IMR-90 (cell line): ENCODE data around the gene SPEF2. TPM values are rescaled to one million over a fixed set of nuclear protein-coding genes. Genes with fewer than 3 reads are reported as not detected.
A peak's percentile ranks its signal among the peaks of the same experiment; 100 is the strongest.

ENCODE experiments used
- ATAC-seq: fragments of 200-7000 bp; cut with Tn5 transposase; 2 replicates; pipeline ENCODE4 v1.9.1; 2020; ENCODE audit warnings: low read depth, mild to moderate bottlenecking, moderate library complexity
- BruUV-seq: library from RNA; stranded (reverse); fragments of 400-500 nt; replicated peaks from 2 replicates; lab custom pipeline; 2021; lab: Mats Ljungman, UMichigan
- CTCF ChIA-PET: fragments of 300-600 bp; formaldehyde crosslinking; extraction: SDS; loops from one replicate; lab custom pipeline; 2021; ENCODE audit warnings: antibody characterized with exemption; lab: Yijun Ruan, JAX
- POLR2A ChIA-PET: fragments of 300-600 bp; sonication (Branson Sonifier 250); formaldehyde crosslinking; loops from one replicate; lab custom pipeline; 2022; ENCODE audit warnings: antibody characterized with exemption; ENCODE audit not compliant: unreplicated experiment; lab: Charles Lee
- DNase-seq: peaks from one replicate; pipeline ENCODE4 v3.0.0; 2013
- H2AFZ ChIP-seq: replicated peaks from 2 replicates; pipeline ENCODE3; 2013; ENCODE audit warnings: low read length, mild to moderate bottlenecking; ENCODE audit not compliant: poor library complexity
- H2AK5ac ChIP-seq: 2 replicates; pipeline ENCODE4 v1.6.1; 2013; ENCODE audit warnings: low read depth, low read length, inconsistent platforms
- H2AK9ac ChIP-seq: replicated peaks from 2 replicates; pipeline ENCODE3; 2013; ENCODE audit warnings: mild to moderate bottlenecking, low read depth, low read length, moderate library complexity; ENCODE audit not compliant: poor library complexity
- H2BK120ac ChIP-seq: 2 replicates; pipeline ENCODE4 v1.6.1; 2013; ENCODE audit warnings: low read depth, low read length, inconsistent platforms
- H2BK15ac ChIP-seq: 3 replicates; pipeline ENCODE4 v1.6.1; 2013; ENCODE audit warnings: low read depth, low read length, inconsistent platforms
- H2BK20ac ChIP-seq: 2 replicates; pipeline ENCODE4 v1.6.1; 2013; ENCODE audit warnings: low read depth, mild to moderate bottlenecking, inconsistent platforms, low read length, moderate library complexity
- H2BK5ac ChIP-seq: 2 replicates; pipeline ENCODE4 v1.6.1; 2013; ENCODE audit warnings: mild to moderate bottlenecking, low read depth, low read length, inconsistent platforms; ENCODE audit not compliant: poor library complexity, severe bottlenecking
- H3K14ac ChIP-seq: replicated peaks from 2 replicates; pipeline ENCODE4 v1.6.1; 2013; ENCODE audit warnings: low read depth, low read length, inconsistent platforms
- H3K18ac ChIP-seq: 2 replicates; pipeline ENCODE4 v1.6.1; 2013; ENCODE audit warnings: low read depth, low read length, control low read depth
- H3K23ac ChIP-seq: 2 replicates; pipeline ENCODE4 v1.6.1; 2013; ENCODE audit warnings: low read depth, low read length, inconsistent platforms
- H3K27ac ChIP-seq: 2 replicates; pipeline ENCODE4 v1.5.1; 2013; ENCODE audit warnings: mild to moderate bottlenecking, control low read depth, low read length; ENCODE audit not compliant: insufficient read depth
- H3K27me3 ChIP-seq: 2 replicates; pipeline ENCODE4 v1.6.1; 2013; ENCODE audit warnings: low read length; ENCODE audit not compliant: control insufficient read depth, insufficient read depth
- H3K36me3 ChIP-seq: 2 replicates; pipeline ENCODE4 v1.6.1; 2013; ENCODE audit warnings: low read length, mixed read lengths; ENCODE audit not compliant: control insufficient read depth, insufficient read depth
- H3K4ac ChIP-seq: 2 replicates; pipeline ENCODE4 v1.6.1; 2013; ENCODE audit warnings: low read depth, low read length, inconsistent platforms
- H3K4me1 ChIP-seq: 2 replicates; pipeline ENCODE4 v1.6.1; 2013; ENCODE audit warnings: low read length, mixed read lengths; ENCODE audit not compliant: control insufficient read depth, insufficient read depth
- H3K4me2 ChIP-seq: 2 replicates; pipeline ENCODE4 v1.6.1; 2013; ENCODE audit warnings: low read depth, mild to moderate bottlenecking, control low read depth, low read length, moderate library complexity
- H3K4me3 ChIP-seq: 2 replicates; pipeline ENCODE4 v1.5.1; 2013; ENCODE audit warnings: low read depth, mild to moderate bottlenecking, control low read depth, low read length, moderate library complexity; ENCODE audit not compliant: insufficient read depth
- H3K56ac ChIP-seq: 2 replicates; pipeline ENCODE4 v1.6.1; 2013; ENCODE audit warnings: low read length, inconsistent platforms; ENCODE audit not compliant: insufficient read depth; ENCODE audit errors: extremely low read depth
- H3K79me1 ChIP-seq, 2 experiments: 2 replicates each; pipeline ENCODE4 v1.6.1; 2013; ENCODE audit warnings: low read length in 2 of 2, inconsistent platforms in 1 of 2, low read depth in 1 of 2
- H3K9ac ChIP-seq: 2 replicates; pipeline ENCODE4 v1.6.1; 2013; ENCODE audit warnings: low read depth, low read length, control low read depth
- H3K9me1 ChIP-seq: 2 replicates; pipeline ENCODE4 v1.6.1; 2013; ENCODE audit warnings: low read length, inconsistent platforms; ENCODE audit not compliant: insufficient read depth
- H3K9me3 ChIP-seq: 2 replicates; pipeline ENCODE4 v1.6.1; 2013; ENCODE audit warnings: low read length; ENCODE audit not compliant: control insufficient read depth, insufficient read depth
- H4K20me1 ChIP-seq: 2 replicates; pipeline ENCODE4 v1.6.1; 2013; ENCODE audit warnings: low read length, inconsistent platforms; ENCODE audit not compliant: insufficient read depth
- H4K5ac ChIP-seq: 2 replicates; pipeline ENCODE4 v1.6.1; 2013; ENCODE audit warnings: mild to moderate bottlenecking, low read depth, low read length, control low read depth
- H4K8ac ChIP-seq, 2 experiments: 2 replicates each; pipeline ENCODE4 v1.6.1; 2013; ENCODE audit warnings: low read depth in 2 of 2, low read length in 2 of 2, control low read depth in 1 of 2, inconsistent platforms in 1 of 2
- H4K91ac ChIP-seq: 2 replicates; pipeline ENCODE4 v1.6.1; 2013; ENCODE audit warnings: low read depth, low read length, inconsistent platforms; ENCODE audit not compliant: insufficient read depth
- BHLHE40 ChIP-seq: fragments of 150-350 bp; IDR thresholded peaks from 2 replicates; pipeline ENCODE4 v1.6.1; 2016; ENCODE audit warnings: mild to moderate bottlenecking, low read depth, low read length
- CEBPB ChIP-seq: IDR thresholded peaks from 2 replicates; pipeline ENCODE4 v1.6.1; 2012; ENCODE audit warnings: low read depth, low read length, improper control_type of control experiment
- CHD1 ChIP-seq: IDR thresholded peaks from 2 replicates; pipeline ENCODE4 v1.6.1; 2012; ENCODE audit warnings: low read depth, low read length, improper control_type of control experiment
- FOS ChIP-seq: fragments of 150-350 bp; IDR thresholded peaks from 2 replicates; pipeline ENCODE4 v1.6.1; 2016; ENCODE audit warnings: low read depth, low read length
- MAFK ChIP-seq: IDR thresholded peaks from 2 replicates; pipeline ENCODE4 v1.6.1; 2012; ENCODE audit warnings: low read depth, low read length, improper control_type of control experiment
- MAZ ChIP-seq: IDR thresholded peaks from 2 replicates; pipeline ENCODE4 v1.6.1; 2012; ENCODE audit warnings: low read depth, mild to moderate bottlenecking, low read length, improper control_type of control experiment, moderate library complexity, borderline replicate concordance
- MXI1 ChIP-seq: IDR thresholded peaks from 2 replicates; pipeline ENCODE4 v1.6.1; 2012; ENCODE audit warnings: low read depth, mild to moderate bottlenecking, low read length, moderate library complexity, borderline replicate concordance
- NFE2L2 ChIP-seq: fragments of 150-350 bp; IDR thresholded peaks from 2 replicates; pipeline ENCODE4 v1.6.1; 2016; ENCODE audit warnings: low read depth, mild to moderate bottlenecking, low read length
- POLR2A ChIP-seq: IDR thresholded peaks from 2 replicates; pipeline ENCODE4 v1.6.1; 2012; ENCODE audit warnings: mild to moderate bottlenecking, low read depth, low read length
- RAD21 ChIP-seq: IDR thresholded peaks from 2 replicates; pipeline ENCODE4 v1.6.1; 2012; ENCODE audit warnings: low read length, improper control_type of control experiment
- RCOR1 ChIP-seq: IDR thresholded peaks from 2 replicates; pipeline ENCODE4 v1.6.1; 2012; ENCODE audit warnings: mild to moderate bottlenecking, low read length, improper control_type of control experiment; ENCODE audit not compliant: insufficient replicate concordance
- RFX5 ChIP-seq: IDR thresholded peaks from 2 replicates; pipeline ENCODE4 v1.8.0; 2012; ENCODE audit warnings: low read depth, mild to moderate bottlenecking, low read length, moderate library complexity
- SMC3 ChIP-seq: fragments of 150-350 bp; IDR thresholded peaks from 2 replicates; pipeline ENCODE4 v1.6.1; 2016; ENCODE audit warnings: low read depth, mild to moderate bottlenecking, antibody characterized with exemption, low read length, moderate library complexity
- WGBS, 2 experiments: methylation state at CpG; one replicate each; pipeline versions ENCODE4 v1.1.5 to v1.1.7; 2013; ENCODE audit warnings: missing lambda C conversion rate in 2 of 2; ENCODE audit not compliant: insufficient read length in 1 of 2; ENCODE audit errors: extremely low coverage in 2 of 2; 5-methylcytosine and 5-hydroxymethylcytosine counted together
- dilution Hi-C: fragments of 300-500 bp; cut with HindIII; formaldehyde crosslinking; loops from one replicate; pipeline ENCODE4 v1.14.3; 2018; ENCODE audit warnings: low sequenced_read_pairs; ENCODE audit not compliant: unreplicated experiment
- in situ Hi-C: fragments of 300-500 bp; cut with MboI; formaldehyde crosslinking; loops from 3 replicates; pipeline ENCODE4 v1.14.3; 2019; ENCODE audit warnings: low sequenced_read_pairs, inconsistent platforms, mixed read lengths
- intact Hi-C: fragments of 100-400 bp; cut with micrococcal nuclease; formaldehyde crosslinking; loops from 2 replicates; pipeline ENCODE4 v1.10.0; 2022
- polyA plus RNA-seq, 3 experiments: library from polyadenylated mRNA; depleted of rRNA; stranded (reverse); fragments of >200 nt; gene quantifications; 2 replicates each; pipeline ENCODE4 v1.2.3, GENCODE V29; 2012; ENCODE audit warnings: low replicate concordance in 1 of 3
- total RNA-seq: library from RNA; depleted of rRNA; stranded (reverse); fragments of >200 nt; gene quantifications from 2 replicates; pipeline ENCODE4 v1.2.3, GENCODE V29; 2012
- TF ChIP-seq, protein P1 (sequence below): fragments of 150-350 bp; IDR thresholded peaks from 2 replicates; pipeline ENCODE4 v1.6.1; 2016; ENCODE audit warnings: low read depth, mild to moderate bottlenecking, low read length, moderate library complexity, borderline replicate concordance
- TF ChIP-seq, protein P2 (sequence below): conservative IDR thresholded peaks from 2 replicates; pipeline ENCODE4 v1.5.1; 2012; ENCODE audit warnings: mild to moderate bottlenecking, low read depth, low read length, improper control_type of control experiment
- TF ChIP-seq, protein P3 (sequence below): fragments of 150-350 bp; IDR thresholded peaks from 2 replicates; pipeline ENCODE4 v1.6.1; 2017; ENCODE audit warnings: mild to moderate bottlenecking, antibody characterized with exemption, low read length, low read depth

SPEF2 gene
- total and polyA plus RNA-seq, 2 of the 4 experiments (the other 2 are of a cell fraction), result 1.7 to 2.3 TPM

DNA sequence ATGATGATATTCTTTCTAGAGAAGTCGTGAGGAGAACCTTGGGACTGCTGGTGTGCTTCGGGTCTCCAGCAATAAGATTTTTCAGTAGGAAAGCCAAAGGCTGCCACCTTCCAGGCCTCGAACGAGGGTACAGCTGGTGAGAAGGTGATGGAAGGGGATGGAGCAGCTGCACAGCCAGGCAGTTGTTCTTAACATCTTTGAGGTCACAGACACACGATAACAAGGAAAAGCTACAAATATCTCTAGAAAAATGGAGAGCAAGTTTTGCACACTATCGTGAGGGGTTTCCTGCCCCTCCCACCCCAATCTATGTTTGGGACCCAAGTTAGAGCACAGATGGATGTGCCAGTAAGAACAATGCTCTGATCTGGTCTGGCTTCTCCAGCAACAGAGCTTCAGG lies 232.2 kb downstream of the SPEF2 start:
- Histone ChIP-seq H2BK20ac (no peak overlapping the region), H4K8ac (no peak overlapping the region), H4K20me1 (no peaks in the 10 kb centered on the region), H2AFZ (peak overlapping the region; percentile 56), H3K9me3 (peaks cover 5% of the 10 kb centered on the region; the same call in 1 of the 2 replicates), H4K5ac (no peak overlapping the region), H2BK5ac (no peak overlapping the region), H3K23ac (no peak overlapping the region), H3K4me2 (no peak overlapping the region), H3K9ac (no peak overlapping the region), H3K4me3 (no peak overlapping the region), H2AK9ac (no peak overlapping the region), H3K27ac (no peak overlapping the region), H3K9me1 (no peaks in the 10 kb centered on the region), H3K4ac (no peak overlapping the region), H2BK120ac (no peak overlapping the region), H2AK5ac (0 out of 2 replicates have a peak overlapping the region, but pooled peaks have one; percentile 13), H4K91ac (no peak overlapping the region), H2BK15ac (no peak overlapping the region), H3K18ac (no peak overlapping the region), H3K56ac (no peak overlapping the region), H3K36me3 (no peaks in the 10 kb centered on the region), H3K14ac (no peak overlapping the region), H3K27me3 (no peaks in the 10 kb centered on the region), H3K79me1 (no peaks in the 10 kb centered on the region), H3K4me1 (peaks cover 2% of the 10 kb centered on the region; the same call in 1 of the 2 replicates)
- dilution Hi-C loops (no loop called here), intact Hi-C loops (no loop called here), in situ Hi-C loops (no loop called here)
- ATAC-seq (no peak), DNase-seq (no peak)
- ChIA-PET POLR2A (no interaction called here), CTCF (no interaction called here)
- no TSS peak for BruUV-seq
- WGBS, 2 experiments, result no CpG with 5 or more reads among the region's 6 CpGs
- no peak for TF ChIP-seq MAFK
- no peak for TF ChIP-seq FOS
- TF ChIP-seq, protein P1, sequence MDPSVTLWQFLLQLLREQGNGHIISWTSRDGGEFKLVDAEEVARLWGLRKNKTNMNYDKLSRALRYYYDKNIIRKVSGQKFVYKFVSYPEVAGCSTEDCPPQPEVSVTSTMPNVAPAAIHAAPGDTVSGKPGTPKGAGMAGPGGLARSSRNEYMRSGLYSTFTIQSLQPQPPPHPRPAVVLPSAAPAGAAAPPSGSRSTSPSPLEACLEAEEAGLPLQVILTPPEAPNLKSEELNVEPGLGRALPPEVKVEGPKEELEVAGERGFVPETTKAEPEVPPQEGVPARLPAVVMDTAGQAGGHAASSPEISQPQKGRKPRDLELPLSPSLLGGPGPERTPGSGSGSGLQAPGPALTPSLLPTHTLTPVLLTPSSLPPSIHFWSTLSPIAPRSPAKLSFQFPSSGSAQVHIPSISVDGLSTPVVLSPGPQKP, result no peak
- no peak for TF ChIP-seq MXI1
- no peak for TF ChIP-seq MAZ
- no peak for TF ChIP-seq RCOR1
- no peak for TF ChIP-seq SMC3
- no peak for TF ChIP-seq NFE2L2
- no peak for TF ChIP-seq POLR2A
- no peak for TF ChIP-seq BHLHE40
- no peak for TF ChIP-seq RFX5
- TF ChIP-seq, protein P2, sequence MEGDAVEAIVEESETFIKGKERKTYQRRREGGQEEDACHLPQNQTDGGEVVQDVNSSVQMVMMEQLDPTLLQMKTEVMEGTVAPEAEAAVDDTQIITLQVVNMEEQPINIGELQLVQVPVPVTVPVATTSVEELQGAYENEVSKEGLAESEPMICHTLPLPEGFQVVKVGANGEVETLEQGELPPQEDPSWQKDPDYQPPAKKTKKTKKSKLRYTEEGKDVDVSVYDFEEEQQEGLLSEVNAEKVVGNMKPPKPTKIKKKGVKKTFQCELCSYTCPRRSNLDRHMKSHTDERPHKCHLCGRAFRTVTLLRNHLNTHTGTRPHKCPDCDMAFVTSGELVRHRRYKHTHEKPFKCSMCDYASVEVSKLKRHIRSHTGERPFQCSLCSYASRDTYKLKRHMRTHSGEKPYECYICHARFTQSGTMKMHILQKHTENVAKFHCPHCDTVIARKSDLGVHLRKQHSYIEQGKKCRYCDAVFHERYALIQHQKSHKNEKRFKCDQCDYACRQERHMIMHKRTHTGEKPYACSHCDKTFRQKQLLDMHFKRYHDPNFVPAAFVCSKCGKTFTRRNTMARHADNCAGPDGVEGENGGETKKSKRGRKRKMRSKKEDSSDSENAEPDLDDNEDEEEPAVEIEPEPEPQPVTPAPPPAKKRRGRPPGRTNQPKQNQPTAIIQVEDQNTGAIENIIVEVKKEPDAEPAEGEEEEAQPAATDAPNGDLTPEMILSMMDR, result no peak
- no peak for TF ChIP-seq RAD21
- no peak for TF ChIP-seq CHD1
- no peak for TF ChIP-seq CEBPB
- TF ChIP-seq, protein P3, sequence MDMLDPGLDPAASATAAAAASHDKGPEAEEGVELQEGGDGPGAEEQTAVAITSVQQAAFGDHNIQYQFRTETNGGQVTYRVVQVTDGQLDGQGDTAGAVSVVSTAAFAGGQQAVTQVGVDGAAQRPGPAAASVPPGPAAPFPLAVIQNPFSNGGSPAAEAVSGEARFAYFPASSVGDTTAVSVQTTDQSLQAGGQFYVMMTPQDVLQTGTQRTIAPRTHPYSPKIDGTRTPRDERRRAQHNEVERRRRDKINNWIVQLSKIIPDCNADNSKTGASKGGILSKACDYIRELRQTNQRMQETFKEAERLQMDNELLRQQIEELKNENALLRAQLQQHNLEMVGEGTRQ, result no peak
